ENCODE data around the gene RPS15.

DNA sequence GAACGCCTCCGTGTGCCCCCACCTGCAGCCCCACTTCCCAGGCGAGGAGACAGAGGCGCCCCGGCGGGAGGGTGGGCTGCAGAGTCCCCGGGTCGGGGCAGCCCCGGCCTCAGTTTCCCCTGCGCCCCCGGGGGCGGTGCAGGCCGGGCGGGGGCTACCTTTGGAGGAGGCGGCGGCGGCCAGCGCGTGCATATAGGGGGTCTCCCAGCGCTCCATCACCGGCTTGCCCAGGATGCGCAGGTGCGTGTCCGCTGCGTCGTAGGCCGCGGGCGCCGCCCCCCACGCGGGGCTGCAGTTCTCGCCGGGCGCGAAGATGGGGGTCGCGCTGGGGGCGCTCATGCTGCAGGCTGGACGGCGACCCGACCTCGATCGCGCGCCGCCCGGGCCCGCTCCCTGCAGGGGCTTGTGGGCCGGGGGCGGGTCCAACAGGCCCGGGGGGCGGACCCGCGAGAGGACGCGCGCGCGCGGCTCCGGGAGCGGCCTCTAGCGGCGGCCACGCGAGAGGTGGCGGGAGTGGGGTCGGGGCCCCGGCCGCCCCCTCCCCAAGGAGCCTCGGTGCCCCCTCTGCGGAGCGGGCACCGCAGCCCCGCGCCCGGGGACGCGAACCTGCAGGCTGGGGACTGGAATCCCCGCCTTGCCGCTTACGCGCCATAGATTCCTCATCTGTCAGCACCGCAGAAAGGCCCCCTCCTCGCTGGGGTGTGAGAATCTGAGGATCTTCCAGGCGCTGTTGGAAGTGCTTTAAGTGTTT is 36.9 kb upstream of the RPS15 start, which contains the start of gene GAMT:
- TF ChIP-seq, protein P1, sequence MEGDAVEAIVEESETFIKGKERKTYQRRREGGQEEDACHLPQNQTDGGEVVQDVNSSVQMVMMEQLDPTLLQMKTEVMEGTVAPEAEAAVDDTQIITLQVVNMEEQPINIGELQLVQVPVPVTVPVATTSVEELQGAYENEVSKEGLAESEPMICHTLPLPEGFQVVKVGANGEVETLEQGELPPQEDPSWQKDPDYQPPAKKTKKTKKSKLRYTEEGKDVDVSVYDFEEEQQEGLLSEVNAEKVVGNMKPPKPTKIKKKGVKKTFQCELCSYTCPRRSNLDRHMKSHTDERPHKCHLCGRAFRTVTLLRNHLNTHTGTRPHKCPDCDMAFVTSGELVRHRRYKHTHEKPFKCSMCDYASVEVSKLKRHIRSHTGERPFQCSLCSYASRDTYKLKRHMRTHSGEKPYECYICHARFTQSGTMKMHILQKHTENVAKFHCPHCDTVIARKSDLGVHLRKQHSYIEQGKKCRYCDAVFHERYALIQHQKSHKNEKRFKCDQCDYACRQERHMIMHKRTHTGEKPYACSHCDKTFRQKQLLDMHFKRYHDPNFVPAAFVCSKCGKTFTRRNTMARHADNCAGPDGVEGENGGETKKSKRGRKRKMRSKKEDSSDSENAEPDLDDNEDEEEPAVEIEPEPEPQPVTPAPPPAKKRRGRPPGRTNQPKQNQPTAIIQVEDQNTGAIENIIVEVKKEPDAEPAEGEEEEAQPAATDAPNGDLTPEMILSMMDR (conservative IDR thresholded peaks at IDR 0.05), result peak; percentile 94
- TF ChIP-seq ZFX (IDR thresholded peaks at IDR 0.05), result peak; percentile 55
